Spinal cord (tissue), 10 donors: ENCODE data around the gene C16orf74. TPM values are rescaled to one million over a fixed set of nuclear protein-coding genes. Genes with fewer than 3 reads are reported as not detected.

Source experiments
- DNase-seq, 6 donors: peaks; one replicate each; pipeline versions ENCODE4 v3.0.0 to v3.0.0-alpha.2; 2013 to 2015; ENCODE audit warnings: low spot score in 6 of 6, low read depth in 4 of 6
- H3K27ac ChIP-seq: one replicate; pipeline ENCODE4 v1.5.1; 2013; ENCODE audit warnings: low read depth, low read length, control low read depth
- H3K27me3 ChIP-seq: one replicate; pipeline ENCODE4 v1.6.1; 2013; ENCODE audit warnings: low read length; ENCODE audit not compliant: control insufficient read depth, insufficient read depth
- H3K36me3 ChIP-seq: one replicate; pipeline ENCODE4 v1.6.1; 2013; ENCODE audit warnings: low read length; ENCODE audit not compliant: control insufficient read depth, insufficient read depth
- H3K4me1 ChIP-seq: one replicate; pipeline ENCODE4 v1.6.1; 2013; ENCODE audit warnings: low read length; ENCODE audit not compliant: control insufficient read depth, insufficient read depth
- H3K4me3 ChIP-seq: one replicate; pipeline ENCODE4 v1.5.1; 2013; ENCODE audit warnings: low read depth, low read length, control low read depth
- H3K9me3 ChIP-seq: one replicate; pipeline ENCODE4 v1.6.1; 2013; ENCODE audit warnings: low read length; ENCODE audit not compliant: control insufficient read depth, insufficient read depth
- WGBS: methylation state at CpG from one replicate; pipeline ENCODE4 v1.1.5; 2013; ENCODE audit warnings: missing lambda C conversion rate; ENCODE audit not compliant: insufficient coverage; 5-methylcytosine and 5-hydroxymethylcytosine counted together
- polyA plus RNA-seq, 2 donors: library from polyadenylated mRNA; unstranded; fragments of 120-200 nt; gene quantifications; one replicate each; pipeline ENCODE4 v1.2.1, GENCODE V29; 2013; ENCODE audit not compliant: insufficient read length in 2 of 2
- total RNA-seq, 2 donors: library from RNA; depleted of rRNA in 1 of 2; stranded (reverse); fragments of 120-200 nt in 1 of 2; fragments of >200 nt in 1 of 2; gene quantifications; one replicate each; pipeline versions ENCODE4 v1.2.3 to v1.2.4, GENCODE V29; 2013 to 2014
- donor health status: healthy.

Gene C16orf74
- total and polyA plus RNA-seq, 4 donors: 1.8 to 4.8 (median 2.9) TPM

GRCh38 chr16:85673529-85674417 lies 77.1 kb downstream of the C16orf74 start:
- Histone ChIP-seq H3K36me3 (peaks cover 41% of the 10 kb centered on the region), H3K4me1 (peaks cover 6% of the 10 kb centered on the region), H3K4me3 (no peak overlapping the region), H3K9me3 (no peaks in the 10 kb centered on the region), H3K27ac (no peak overlapping the region), H3K27me3 (no peaks in the 10 kb centered on the region)
- WGBS: 46% methylated on average over 13 of the region's 19 CpGs
- DNase-seq: peak in 2 of 6 donors; percentile 57 to 79

GRCh38 chr16:85670840-85671239 lies 80.1 kb downstream of the C16orf74 start:
- no peak for DNase-seq
- WGBS: 81% methylated on average over 11 of the region's 14 CpGs
- no peak overlapping the region for H3K27ac ChIP-seq
- peaks cover 9% of the 10 kb centered on the region for H3K4me1 ChIP-seq
- H3K9me3 ChIP-seq: no peaks in the 10 kb centered on the region
- H3K36me3 ChIP-seq: peaks cover 57% of the 10 kb centered on the region
- no peaks in the 10 kb centered on the region for H3K27me3 ChIP-seq
- no peak overlapping the region for H3K4me3 ChIP-seq

- H3K27ac ChIP-seq: no peak overlapping the region
- no peak overlapping the region for H3K4me3 ChIP-seq
- DNase-seq: no peak
- H3K36me3 ChIP-seq: peaks cover 66% of the 10 kb centered on the region
- H3K4me1 ChIP-seq: peaks cover 15% of the 10 kb centered on the region
- H3K27me3 ChIP-seq: no peaks in the 10 kb centered on the region
- 95% methylated on average over 9 of the region's 10 CpGs for WGBS
- no peaks in the 10 kb centered on the region for H3K9me3 ChIP-seq
Measured at GRCh38 chr16:85668676-85669424, 82.0 kb downstream of the C16orf74 start.

DNA sequence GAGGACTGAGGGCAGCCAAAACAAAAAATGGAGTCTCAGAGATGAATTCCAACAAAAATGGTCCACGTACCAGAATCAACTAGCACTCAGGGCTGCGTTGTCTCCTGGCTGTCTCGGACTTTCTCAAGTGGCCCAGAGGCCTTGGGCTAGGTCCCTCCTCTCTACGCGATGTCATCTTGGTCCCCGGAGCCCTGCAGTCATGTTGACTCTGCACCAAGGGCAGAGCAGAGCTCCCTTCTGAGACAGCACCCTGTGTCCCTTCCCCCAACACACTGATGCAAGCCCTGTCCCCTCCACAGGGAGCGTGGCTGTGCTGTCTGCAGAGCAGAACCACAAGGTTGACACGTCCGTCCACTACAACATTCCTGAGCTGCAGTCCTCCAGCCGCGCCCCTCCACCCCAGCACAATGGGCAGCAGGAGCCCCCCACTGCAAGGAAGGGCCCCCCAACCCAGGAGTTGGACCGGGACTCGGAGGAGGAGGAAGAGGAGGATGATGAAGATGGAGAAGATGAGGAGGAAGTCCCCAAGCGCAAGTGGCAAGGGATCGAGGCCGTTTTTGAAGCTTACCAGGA lies 83.0 kb downstream of the C16orf74 start:
- no peak for DNase-seq
- no peak overlapping the region for H3K27ac ChIP-seq
- H3K4me3 ChIP-seq: no peak overlapping the region
- H3K9me3 ChIP-seq: no peaks in the 10 kb centered on the region
- peaks cover 75% of the 10 kb centered on the region for H3K36me3 ChIP-seq
- no peaks in the 10 kb centered on the region for H3K27me3 ChIP-seq
- WGBS: 93% methylated on average over 12 of the region's 16 CpGs
- H3K4me1 ChIP-seq: peaks cover 22% of the 10 kb centered on the region

- WGBS: over 99% methylated on average over 8 of the region's 9 CpGs
Measured at GRCh38 chr16:85667261-85667660, 83.6 kb downstream of the C16orf74 start.

DNA sequence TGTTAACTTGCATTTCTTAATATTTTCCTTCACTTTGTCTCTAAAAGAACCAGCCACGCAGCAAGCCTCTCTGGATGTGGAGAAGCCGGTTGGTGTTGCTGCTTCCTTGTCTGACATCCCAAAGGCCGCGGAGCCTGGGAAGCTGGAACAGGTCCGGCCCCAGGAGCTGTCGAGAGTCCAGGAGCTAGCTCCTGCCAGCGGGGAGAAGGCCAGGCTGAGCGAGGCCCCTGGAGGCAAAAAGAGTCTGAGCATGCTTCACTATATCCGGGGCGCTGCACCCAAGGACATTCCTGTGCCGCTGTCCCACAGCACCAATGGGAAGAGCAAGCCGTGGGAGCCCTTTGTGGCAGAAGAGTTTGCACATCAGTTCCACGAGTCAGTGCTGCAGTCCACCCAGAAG lies 85.0 kb downstream of the C16orf74 start:
- Histone ChIP-seq H3K27me3 (no peaks in the 10 kb centered on the region), H3K4me1 (peaks cover 42% of the 10 kb centered on the region), H3K27ac (no peak overlapping the region), H3K4me3 (no peak overlapping the region), H3K36me3 (peaks cover 82% of the 10 kb centered on the region), H3K9me3 (no peaks in the 10 kb centered on the region)
- DNase-seq: no peak
- WGBS: 79% methylated on average over 13 of the region's 13 CpGs

More at GRCh38 chr16:85667261-85667660, 83.6 kb downstream of the C16orf74 start:
- Histone ChIP-seq H3K27me3 (no peaks in the 10 kb centered on the region), H3K4me1 (peaks cover 29% of the 10 kb centered on the region), H3K27ac (no peak overlapping the region), H3K4me3 (no peak overlapping the region), H3K9me3 (no peaks in the 10 kb centered on the region), H3K36me3 (peaks cover 76% of the 10 kb centered on the region)
- DNase-seq: no peak

DNA sequence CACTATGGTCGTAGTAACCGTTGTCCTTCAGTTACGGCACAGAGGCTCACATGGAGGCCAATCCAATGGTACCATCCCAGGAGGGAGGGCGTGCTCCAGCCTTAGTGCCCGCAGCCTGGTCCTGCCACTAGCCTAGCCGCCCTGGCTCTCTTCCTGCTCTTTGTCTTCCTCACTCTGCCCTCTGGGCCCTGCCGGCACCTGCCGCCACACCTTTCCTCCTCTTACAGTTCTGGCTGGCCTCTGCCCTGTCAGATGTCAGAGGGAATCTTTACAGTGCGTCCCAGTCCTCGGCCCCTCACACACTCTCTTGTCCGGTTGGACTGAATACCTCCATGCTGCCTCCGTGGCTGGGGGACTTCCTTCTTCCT lies 85.5 kb downstream of the C16orf74 start:
- Histone ChIP-seq H3K4me1 (peaks cover 48% of the 10 kb centered on the region), H3K4me3 (no peak overlapping the region), H3K27me3 (no peaks in the 10 kb centered on the region), H3K27ac (no peak overlapping the region), H3K36me3 (peaks cover 81% of the 10 kb centered on the region), H3K9me3 (no peaks in the 10 kb centered on the region)
- WGBS: 91% methylated on average over 12 of the region's 12 CpGs
- DNase-seq: no peak

GRCh38 chr16:85664580-85665372 lies 86.1 kb downstream of the C16orf74 start:
- H3K27ac ChIP-seq: no peak overlapping the region
- H3K9me3 ChIP-seq: no peaks in the 10 kb centered on the region
- H3K27me3 ChIP-seq: no peaks in the 10 kb centered on the region
- peaks cover 54% of the 10 kb centered on the region for H3K4me1 ChIP-seq
- peaks cover 86% of the 10 kb centered on the region for H3K36me3 ChIP-seq
- H3K4me3 ChIP-seq: no peak overlapping the region
- DNase-seq: no peak
- WGBS: 85% methylated on average over 24 of the region's 27 CpGs

DNA sequence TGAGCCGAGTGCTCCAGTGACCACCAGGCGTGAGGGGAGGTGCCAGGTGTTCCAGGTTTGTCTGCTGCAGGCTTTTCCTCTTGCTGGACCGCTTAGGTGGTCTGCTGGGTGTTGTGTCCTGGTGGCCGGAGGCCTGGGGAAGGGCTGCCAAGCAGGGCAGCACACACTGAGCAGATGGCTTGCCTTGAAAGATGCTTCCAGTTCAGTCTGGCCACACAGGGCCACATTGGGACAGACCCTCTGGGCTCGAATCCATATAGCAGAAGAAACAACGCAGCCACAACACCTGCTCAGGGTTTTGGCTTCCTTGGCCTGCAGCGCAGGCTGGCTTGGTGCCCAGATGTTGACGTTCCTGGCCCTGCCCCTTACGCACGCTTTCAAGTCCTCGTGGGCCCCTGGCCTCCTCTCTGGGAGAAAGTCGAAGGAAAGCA lies 87.0 kb downstream of the C16orf74 start:
- H3K36me3 ChIP-seq: peaks cover 88% of the 10 kb centered on the region

More for the DNA sequence above, 87.0 kb downstream of the C16orf74 start:
- DNase-seq: peak in 2 of 6 donors; percentile 47 to 48
- Histone ChIP-seq H3K27me3 (no peaks in the 10 kb centered on the region), H3K9me3 (no peaks in the 10 kb centered on the region), H3K27ac (no peak overlapping the region), H3K4me1 (peaks cover 62% of the 10 kb centered on the region), H3K4me3 (no peak overlapping the region)
- 62% methylated on average over 10 of the region's 12 CpGs for WGBS
